HepG2 (cell line): Measurements from ENCODE around the gene ALG14. TPM values are rescaled to one million over a fixed set of nuclear protein-coding genes. Genes with fewer than 3 reads are reported as not detected.
A peak's percentile ranks its signal among the peaks of the same experiment; 100 is the strongest.

Experiments used
- AKAP8 ChIP-seq: sonication (generic); formaldehyde crosslinking; IDR thresholded peaks from 2 replicates; pipeline ENCODE4 v1.5.1; 2020; ENCODE audit warnings: mild to moderate bottlenecking, missing genetic modification reagents
- ARNTL ChIP-seq: sonication (generic); formaldehyde crosslinking; IDR thresholded peaks from 2 replicates; pipeline ENCODE4 v1.4.0; 2020; ENCODE audit warnings: mild to moderate bottlenecking, missing genetic modification reagents
- GATAD1 ChIP-seq: IDR thresholded peaks from 2 replicates; pipeline ENCODE4 v1.6.1; 2016; ENCODE audit warnings: missing genetic modification reagents, missing compliant biosample characterization
- IKZF1 ChIP-seq: fragments of 450-650 bp; IDR thresholded peaks from 2 replicates; pipeline ENCODE4 v1.7.1; 2016
- MAX ChIP-seq: IDR thresholded peaks from 2 replicates; pipeline ENCODE4 v1.6.1; 2012; ENCODE audit warnings: inconsistent platforms
- NFATC3 ChIP-seq: sonication (generic); formaldehyde crosslinking; IDR thresholded peaks from 2 replicates; pipeline ENCODE4 v1.5.1; 2020; ENCODE audit warnings: mild to moderate bottlenecking, missing genetic modification reagents
- NKX3-1 ChIP-seq: sonication (generic); formaldehyde crosslinking; IDR thresholded peaks from 2 replicates; pipeline ENCODE4 v1.5.0; 2020; ENCODE audit warnings: missing genetic modification reagents
- SOX13 ChIP-seq, 3 experiments: fragments of 450-650 bp in 1 of 3; sonication (generic) in 1 of 3; formaldehyde crosslinking in 1 of 3; IDR thresholded peaks in 2 of 3; conservative IDR thresholded peaks in 1 of 3; 2 replicates each; pipeline versions ENCODE4 v1.5.0 to v1.6.1; 2016 to 2020; ENCODE audit warnings: antibody characterized with exemption in 1 of 3, mild to moderate bottlenecking in 1 of 3, missing compliant biosample characterization in 1 of 3, missing genetic modification reagents in 1 of 3, moderate library complexity in 1 of 3
- STAT5B ChIP-seq: sonication (generic); formaldehyde crosslinking; IDR thresholded peaks from 2 replicates; pipeline ENCODE4 v1.4.0; 2020; ENCODE audit warnings: missing genetic modification reagents
- TBP ChIP-seq: sonication (generic); formaldehyde crosslinking; IDR thresholded peaks from 2 replicates; pipeline ENCODE4 v1.5.0; 2020; ENCODE audit warnings: missing genetic modification reagents
- ZFY ChIP-seq: sonication (generic); formaldehyde crosslinking; IDR thresholded peaks from 2 replicates; pipeline ENCODE4 v1.4.0; 2020; ENCODE audit warnings: missing genetic modification reagents
- ZNF589 ChIP-seq: sonication (generic); formaldehyde crosslinking; conservative IDR thresholded peaks from 2 replicates; pipeline ENCODE4 v1.8.0; 2022; ENCODE audit warnings: mild to moderate bottlenecking, moderate library complexity, missing genetic modification reagents
- ZNF746 ChIP-seq: sonication (generic); formaldehyde crosslinking; IDR thresholded peaks from 2 replicates; pipeline ENCODE4 v1.8.0; 2022; ENCODE audit warnings: mild to moderate bottlenecking, missing genetic modification reagents
- ZSCAN29 ChIP-seq: sonication (generic); formaldehyde crosslinking; conservative IDR thresholded peaks from 2 replicates; pipeline ENCODE4 v1.4.0; 2020; ENCODE audit warnings: mild to moderate bottlenecking, missing genetic modification reagents
- polyA plus RNA-seq, 8 experiments: library from polyadenylated mRNA; depleted of rRNA in 3 of 8; stranded (reverse) in 7 of 8; unstranded in 1 of 8; fragments of >200 nt; fragmentation: Illumina TruSeq in 4 of 8; extraction: Trizol in 4 of 8; gene quantifications; 2 replicates each; pipeline versions ENCODE4 v1.2.1 to v1.2.3, GENCODE V29; 2011 to 2016; ENCODE audit warnings: low read depth in 4 of 8, missing spikeins in 1 of 8, mixed read lengths in 1 of 8; ENCODE audit not compliant: insufficient read depth in 1 of 8
- total RNA-seq, 5 experiments: library from RNA; depleted of rRNA; stranded (reverse); fragments of >200 nt; fragmentation: Illumina TruSeq; extraction: Trizol; gene quantifications; 2 replicates each; pipeline ENCODE4 v1.2.3, GENCODE V29; 2016; ENCODE audit warnings: low read depth in 1 of 5
- TF ChIP-seq, protein P1 (sequence below), 2 experiments: fragments of 450-650 bp in 1 of 2; sonication (generic) in 1 of 2; formaldehyde crosslinking in 1 of 2; IDR thresholded peaks; 2 replicates each; pipeline versions ENCODE4 v1.6.1 to v1.8.0; 2016 to 2022; ENCODE audit warnings: antibody characterized with exemption in 1 of 2, mild to moderate bottlenecking in 1 of 2, missing genetic modification reagents in 1 of 2
- TF ChIP-seq, protein P2 (sequence below): sonication (generic); formaldehyde crosslinking; IDR thresholded peaks from 2 replicates; pipeline ENCODE4 v1.4.0; 2020; ENCODE audit warnings: missing genetic modification reagents
- TF ChIP-seq, protein P3 (sequence below): sonication (generic); formaldehyde crosslinking; IDR thresholded peaks from 2 replicates; pipeline ENCODE4 v1.5.0; 2020; ENCODE audit warnings: missing genetic modification reagents, mild to moderate bottlenecking, borderline replicate concordance

ALG14 gene
- total and polyA plus RNA-seq, 2 of the 13 experiments (the other 11 are each of a cell fraction or from before 2014, with no cell fraction given): 4.5 to 12.7 TPM

- TF ChIP-seq, protein P1, sequence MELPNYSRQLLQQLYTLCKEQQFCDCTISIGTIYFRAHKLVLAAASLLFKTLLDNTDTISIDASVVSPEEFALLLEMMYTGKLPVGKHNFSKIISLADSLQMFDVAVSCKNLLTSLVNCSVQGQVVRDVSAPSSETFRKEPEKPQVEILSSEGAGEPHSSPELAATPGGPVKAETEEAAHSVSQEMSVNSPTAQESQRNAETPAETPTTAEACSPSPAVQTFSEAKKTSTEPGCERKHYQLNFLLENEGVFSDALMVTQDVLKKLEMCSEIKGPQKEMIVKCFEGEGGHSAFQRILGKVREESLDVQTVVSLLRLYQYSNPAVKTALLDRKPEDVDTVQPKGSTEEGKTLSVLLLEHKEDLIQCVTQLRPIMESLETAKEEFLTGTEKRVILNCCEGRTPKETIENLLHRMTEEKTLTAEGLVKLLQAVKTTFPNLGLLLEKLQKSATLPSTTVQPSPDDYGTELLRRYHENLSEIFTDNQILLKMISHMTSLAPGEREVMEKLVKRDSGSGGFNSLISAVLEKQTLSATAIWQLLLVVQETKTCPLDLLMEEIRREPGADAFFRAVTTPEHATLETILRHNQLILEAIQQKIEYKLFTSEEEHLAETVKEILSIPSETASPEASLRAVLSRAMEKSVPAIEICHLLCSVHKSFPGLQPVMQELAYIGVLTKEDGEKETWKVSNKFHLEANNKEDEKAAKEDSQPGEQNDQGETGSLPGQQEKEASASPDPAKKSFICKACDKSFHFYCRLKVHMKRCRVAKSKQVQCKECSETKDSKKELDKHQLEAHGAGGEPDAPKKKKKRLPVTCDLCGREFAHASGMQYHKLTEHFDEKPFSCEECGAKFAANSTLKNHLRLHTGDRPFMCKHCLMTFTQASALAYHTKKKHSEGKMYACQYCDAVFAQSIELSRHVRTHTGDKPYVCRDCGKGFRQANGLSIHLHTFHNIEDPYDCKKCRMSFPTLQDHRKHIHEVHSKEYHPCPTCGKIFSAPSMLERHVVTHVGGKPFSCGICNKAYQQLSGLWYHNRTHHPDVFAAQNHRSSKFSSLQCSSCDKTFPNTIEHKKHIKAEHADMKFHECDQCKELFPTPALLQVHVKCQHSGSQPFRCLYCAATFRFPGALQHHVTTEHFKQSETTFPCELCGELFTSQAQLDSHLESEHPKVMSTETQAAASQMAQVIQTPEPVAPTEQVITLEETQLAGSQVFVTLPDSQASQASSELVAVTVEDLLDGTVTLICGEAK (IDR thresholded peaks at IDR 0.05): no peak
- TF ChIP-seq, protein P1 (CRISPR knock-in tag; IDR thresholded peaks at IDR 0.05): peak; percentile 94
- TF ChIP-seq, protein P2, sequence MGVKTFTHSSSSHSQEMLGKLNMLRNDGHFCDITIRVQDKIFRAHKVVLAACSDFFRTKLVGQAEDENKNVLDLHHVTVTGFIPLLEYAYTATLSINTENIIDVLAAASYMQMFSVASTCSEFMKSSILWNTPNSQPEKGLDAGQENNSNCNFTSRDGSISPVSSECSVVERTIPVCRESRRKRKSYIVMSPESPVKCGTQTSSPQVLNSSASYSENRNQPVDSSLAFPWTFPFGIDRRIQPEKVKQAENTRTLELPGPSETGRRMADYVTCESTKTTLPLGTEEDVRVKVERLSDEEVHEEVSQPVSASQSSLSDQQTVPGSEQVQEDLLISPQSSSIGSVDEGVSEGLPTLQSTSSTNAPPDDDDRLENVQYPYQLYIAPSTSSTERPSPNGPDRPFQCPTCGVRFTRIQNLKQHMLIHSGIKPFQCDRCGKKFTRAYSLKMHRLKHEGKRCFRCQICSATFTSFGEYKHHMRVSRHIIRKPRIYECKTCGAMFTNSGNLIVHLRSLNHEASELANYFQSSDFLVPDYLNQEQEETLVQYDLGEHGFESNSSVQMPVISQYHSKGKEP (CRISPR knock-in tag): no peak
- TF ChIP-seq ARNTL (peak; percentile 25; the same call in 1 of the 2 replicates), NKX3-1 (CRISPR knock-in tag) (no peak), NFATC3 (CRISPR knock-in tag) (no peak), MAX (0 out of 2 replicates have a peak, but pooled peaks have one; percentile 35), ZNF589 (CRISPR knock-in tag) (no peak), ZSCAN29 (CRISPR knock-in tag) (0 out of 2 replicates have a peak, but pooled peaks have one; percentile 29), GATAD1 (peak; percentile 56; the same call in 1 of the 2 replicates), ZNF746 (CRISPR knock-in tag) (peak; percentile 43; the same call in 1 of the 2 replicates), AKAP8 (no peak), ZFY (CRISPR knock-in tag) (no peak), TBP (no peak), SOX13 (IDR thresholded peaks at IDR 0.05) (no peak), SOX13 (CRISPR knock-in tag; conservative IDR thresholded peaks at IDR 0.05 in 1 of 2, IDR thresholded peaks at IDR 0.05 in 1 of 2) (peak in 1 of 2 experiments; percentile 63; a peak in 2 of 4 replicates), IKZF1 (no peak), STAT5B (CRISPR knock-in tag) (peak; percentile 31; the same call in 1 of the 2 replicates)
- TF ChIP-seq, protein P3, sequence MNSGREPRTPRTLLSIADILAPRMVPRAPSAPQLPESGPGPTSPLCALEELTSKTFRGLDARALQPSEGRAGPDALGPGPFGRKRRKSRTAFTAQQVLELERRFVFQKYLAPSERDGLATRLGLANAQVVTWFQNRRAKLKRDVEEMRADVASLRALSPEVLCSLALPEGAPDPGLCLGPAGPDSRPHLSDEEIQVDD (CRISPR knock-in tag): no peak
These were observed 110.1 kb downstream of the ALG14 start (continued) for GRCh38 chr1:94962409-94963265.
